ENCODE data around the gene RNU4-1.
"Not testable (repeated sequence)": the region's sequence is repeated elsewhere in the genome, so short reads cannot be mapped to it uniquely, and the experiment has no call there.

Gene RNU4-1

GRCh38 chr12:120292661-120293531 is at the start of gene RNU4-1:
RNU4-1 (minus strand) TSS chr12:120293237.
- Histone ChIP-seq H3K36me3 (ENCODE audit: insufficient read depth, low read length) (no peaks in the 10 kb centered on the region), H3K4me1 (ENCODE audit: insufficient read depth, low read length) (peaks cover 7% of the 10 kb centered on the region; the same call in 1 of the 2 replicates), H3K9me3 (ENCODE audit: control insufficient read depth, insufficient read depth, low read length) (no peaks in the 10 kb centered on the region), H3K9ac (ENCODE audit: low read depth, low read length) (peak within 1 kb of the TSS; percentile 58)

GRCh38 chr12:120342175-120343038 is 49.4 kb upstream of the RNU4-1 start:
- Histone ChIP-seq H3K36me3 (ENCODE audit: insufficient read depth, low read length) (no peaks in the 10 kb centered on the region), H3K4me1 (ENCODE audit: insufficient read depth, low read length) (no peaks in the 10 kb centered on the region; the same call in 1 of the 2 replicates), H3K9me3 (ENCODE audit: control insufficient read depth, insufficient read depth, low read length) (peaks cover 2% of the 10 kb centered on the region; the same call in 1 of the 2 replicates), H3K9ac (ENCODE audit: low read depth, low read length) (no peak overlapping the region)

GRCh38 chr12:120339256-120339655 is 46.2 kb upstream of the RNU4-1 start:
- Histone ChIP-seq H3K9ac (ENCODE audit: low read depth, low read length) (no peak overlapping the region), H3K36me3 (ENCODE audit: insufficient read depth, low read length) (no peaks in the 10 kb centered on the region), H3K4me1 (ENCODE audit: insufficient read depth, low read length) (no peaks in the 10 kb centered on the region; the same call in 1 of the 2 replicates), H3K9me3 (ENCODE audit: control insufficient read depth, insufficient read depth, low read length) (peaks cover 4% of the 10 kb centered on the region; the same call in 1 of the 2 replicates)

GRCh38 chr12:120337730-120338129 is 44.7 kb upstream of the RNU4-1 start:
- Histone ChIP-seq H3K36me3 (ENCODE audit: insufficient read depth, low read length) (no peaks in the 10 kb centered on the region), H3K9ac (ENCODE audit: low read depth, low read length) (no peak overlapping the region), H3K4me1 (ENCODE audit: insufficient read depth, low read length) (no peaks in the 10 kb centered on the region; the same call in 1 of the 2 replicates), H3K9me3 (ENCODE audit: control insufficient read depth, insufficient read depth, low read length) (peaks cover 4% of the 10 kb centered on the region; the same call in 1 of the 2 replicates)

GRCh38 chr12:120336392-120336791 is 43.4 kb upstream of the RNU4-1 start:
- H3K9ac ChIP-seq (ENCODE audit: low read depth, low read length); H3K4me1 ChIP-seq (ENCODE audit: insufficient read depth, low read length); H3K36me3 ChIP-seq (ENCODE audit: insufficient read depth, low read length); H3K9me3 ChIP-seq (ENCODE audit: control insufficient read depth, insufficient read depth, low read length): not testable (repeated sequence)

GRCh38 chr12:120335447-120335846 is 42.4 kb upstream of the RNU4-1 start:
- not testable (repeated sequence) for H3K36me3 ChIP-seq (ENCODE audit: insufficient read depth, low read length); H3K9ac ChIP-seq (ENCODE audit: low read depth, low read length); H3K4me1 ChIP-seq (ENCODE audit: insufficient read depth, low read length); H3K9me3 ChIP-seq (ENCODE audit: control insufficient read depth, insufficient read depth, low read length)

- Histone ChIP-seq H3K36me3 (ENCODE audit: insufficient read depth, low read length) (no peaks in the 10 kb centered on the region), H3K9ac (ENCODE audit: low read depth, low read length) (no peak overlapping the region), H3K9me3 (ENCODE audit: control insufficient read depth, insufficient read depth, low read length) (0 out of 2 replicates have a peak, but pooled peaks cover 2% of the 10 kb centered on the region), H3K4me1 (ENCODE audit: insufficient read depth, low read length) (no peaks in the 10 kb centered on the region)
Observed at GRCh38 chr12:120332523-120332922, 39.5 kb upstream of the RNU4-1 start.

- Histone ChIP-seq H3K9me3 (ENCODE audit: control insufficient read depth, insufficient read depth, low read length) (no peaks in the 10 kb centered on the region), H3K9ac (ENCODE audit: low read depth, low read length) (no peak overlapping the region), H3K4me1 (ENCODE audit: insufficient read depth, low read length) (no peaks in the 10 kb centered on the region), H3K36me3 (ENCODE audit: insufficient read depth, low read length) (no peaks in the 10 kb centered on the region)
Observed at GRCh38 chr12:120332041-120332440, 39.0 kb upstream of the RNU4-1 start.

GRCh38 chr12:120331390-120331789 is 38.4 kb upstream of the RNU4-1 start:
- Histone ChIP-seq H3K4me1 (ENCODE audit: insufficient read depth, low read length) (no peaks in the 10 kb centered on the region), H3K9me3 (ENCODE audit: control insufficient read depth, insufficient read depth, low read length) (no peaks in the 10 kb centered on the region), H3K9ac (ENCODE audit: low read depth, low read length) (no peak overlapping the region), H3K36me3 (ENCODE audit: insufficient read depth, low read length) (no peaks in the 10 kb centered on the region)

- no peaks in the 10 kb centered on the region for H3K36me3 ChIP-seq (ENCODE audit: insufficient read depth, low read length)
- H3K9ac ChIP-seq (ENCODE audit: low read depth, low read length) = no peak overlapping the region
- H3K4me1 ChIP-seq (ENCODE audit: insufficient read depth, low read length) = no peaks in the 10 kb centered on the region
- H3K9me3 ChIP-seq (ENCODE audit: control insufficient read depth, insufficient read depth, low read length) = no peaks in the 10 kb centered on the region
Observed at GRCh38 chr12:120328228-120328627, 35.2 kb upstream of the RNU4-1 start.

GRCh38 chr12:120327593-120327992 is 34.6 kb upstream of the RNU4-1 start, which contains the start of gene PLA2G1B:
PLA2G1B (minus strand) TSS chr12:120327779; CDS start chr12:120327753, 26 bp downstream.
- no peaks in the 10 kb centered on the region for H3K36me3 ChIP-seq (ENCODE audit: insufficient read depth, low read length)
- no peaks in the 10 kb centered on the region for H3K4me1 ChIP-seq (ENCODE audit: insufficient read depth, low read length)
- H3K9ac ChIP-seq (ENCODE audit: low read depth, low read length) = no peak within 1 kb of the TSS
- H3K9me3 ChIP-seq (ENCODE audit: control insufficient read depth, insufficient read depth, low read length) = no peaks in the 10 kb centered on the region

GRCh38 chr12:120324841-120325417 is 31.9 kb upstream of the RNU4-1 start:
- Histone ChIP-seq H3K4me1 (ENCODE audit: insufficient read depth, low read length) (no peaks in the 10 kb centered on the region), H3K9me3 (ENCODE audit: control insufficient read depth, insufficient read depth, low read length) (no peaks in the 10 kb centered on the region), H3K36me3 (ENCODE audit: insufficient read depth, low read length) (no peaks in the 10 kb centered on the region), H3K9ac (ENCODE audit: low read depth, low read length) (no peak overlapping the region)

- Histone ChIP-seq H3K9ac (ENCODE audit: low read depth, low read length) (no peak overlapping the region), H3K9me3 (ENCODE audit: control insufficient read depth, insufficient read depth, low read length) (no peaks in the 10 kb centered on the region), H3K4me1 (ENCODE audit: insufficient read depth, low read length) (no peaks in the 10 kb centered on the region), H3K36me3 (ENCODE audit: insufficient read depth, low read length) (no peaks in the 10 kb centered on the region)
Observed at GRCh38 chr12:120323772-120324171, 30.7 kb upstream of the RNU4-1 start.

Measured in ES-I3 (cell line).